Left renal cortex interstitium (tissue), 4 donors: ENCODE data around the gene CYP4A22. TPM values are rescaled to one million over a fixed set of nuclear protein-coding genes. Genes with fewer than 3 reads are reported as not detected.

Experiments used
- polyA plus RNA-seq, 4 donors: library from polyadenylated mRNA; unstranded; fragments of 120-200 nt; gene quantifications; one replicate each; pipeline ENCODE4 v1.2.1, GENCODE V29; 2013; ENCODE audit not compliant: insufficient read length in 4 of 4

The CYP4A22 gene
- polyA plus RNA-seq, 4 donors = 4.8 to 8.5 (median 6.4) TPM

Other genes starting within 250 kb of the CYP4A22 start
- gene CYP4A11, start 196.0 kb upstream of the CYP4A22 start, polyA plus RNA-seq = 10 to 100 TPM; 29.0 to 64.5 (median 46.9) TPM
- gene CYP4X1, start 113.8 kb upstream of the CYP4A22 start, polyA plus RNA-seq = 10 to 100 TPM in 2 of 4 donors, 1 to 10 TPM in 2; 8.4 to 12.1 (median 10.7) TPM
- under 1 TPM; 0.24 to 0.66 (median 0.35) TPM for gene CYP4Z1, start 70.2 kb upstream of the CYP4A22 start, polyA plus RNA-seq
- 10 to 100 TPM; 41.9 to 52.3 (median 49.8) TPM for gene PDZK1IP1, start 52.6 kb downstream of the CYP4A22 start, polyA plus RNA-seq
- gene TAL1, start 94.8 kb downstream of the CYP4A22 start, polyA plus RNA-seq = 1 to 10 TPM; 4.8 to 5.5 (median 5.2) TPM
- 10 to 100 TPM in 1 of 4 donors, 1 to 10 TPM in 3; 8.3 to 10.3 (median 8.9) TPM for gene STIL, start 176.7 kb downstream of the CYP4A22 start, polyA plus RNA-seq
- 10 to 100 TPM; 66.2 to 86.0 (median 71.0) TPM for gene CMPK1, start 196.3 kb downstream of the CYP4A22 start, polyA plus RNA-seq